K562 (cell line): ENCODE measurements around the gene ISYNA1. TPM values are rescaled to one million over a fixed set of nuclear protein-coding genes. Genes with fewer than 3 reads are reported as not detected.

Source experiments
- BCL6 ChIP-seq: fragments of 250-450 bp; sonication (Bioruptor Pico); IDR thresholded peaks from 2 replicates; pipeline ENCODE4 v1.4.0; 2020
- CHD2 ChIP-seq: IDR thresholded peaks from 2 replicates; pipeline ENCODE4 v1.6.1; 2011; ENCODE audit warnings: low read depth, low read length
- E2F3 ChIP-seq: fragments of 250-450 bp; sonication (Bioruptor Pico); IDR thresholded peaks from 2 replicates; pipeline ENCODE4 v1.4.0; 2020; ENCODE audit warnings: mild to moderate bottlenecking
- HINFP ChIP-seq: fragments of 450-650 bp; conservative IDR thresholded peaks from 2 replicates; pipeline ENCODE4 v1.6.1; 2016; ENCODE audit warnings: missing genetic modification characterization, low read depth, mild to moderate bottlenecking, control low read depth, missing compliant biosample characterization
- HMG20A ChIP-seq: fragments of 450-650 bp; formaldehyde crosslinking; conservative IDR thresholded peaks from 2 replicates; pipeline ENCODE4 v1.4.0; 2020; ENCODE audit warnings: mild to moderate bottlenecking, mixed read lengths
- MEF2D ChIP-seq: conservative IDR thresholded peaks from 2 replicates; pipeline ENCODE4 v1.6.1; 2016; ENCODE audit warnings: low read depth, missing genetic modification characterization, missing compliant biosample characterization
- MTF1 ChIP-seq: fragments of 250-450 bp; sonication (Bioruptor Pico); IDR thresholded peaks from 2 replicates; pipeline ENCODE4 v1.9.0; 2021; ENCODE audit warnings: moderate library complexity, mild to moderate bottlenecking, inconsistent platforms, borderline replicate concordance
- PKNOX1 ChIP-seq: fragments of 450-650 bp; IDR thresholded peaks from 2 replicates; pipeline ENCODE4 v1.6.1; 2016
- RBM39 ChIP-seq: fragments of 200-400 bp; formaldehyde crosslinking; optimal IDR thresholded peaks from 2 replicates; pipeline ENCODE3; 2018; ENCODE audit warnings: low read depth, low read length
- SMARCE1 ChIP-seq: fragments of 450-650 bp; IDR thresholded peaks from 2 replicates; pipeline ENCODE4 v1.7.1; 2016; ENCODE audit warnings: mild to moderate bottlenecking
- SMC3 ChIP-seq: conservative IDR thresholded peaks from 2 replicates; pipeline ENCODE4 v1.6.1; 2011; ENCODE audit warnings: low read depth, low read length, improper control_type of control experiment; ENCODE audit not compliant: insufficient read depth
- SP1 ChIP-seq: sonication (generic); formaldehyde crosslinking; IDR thresholded peaks from 2 replicates; pipeline ENCODE4 v1.8.1; 2022; ENCODE audit warnings: mild to moderate bottlenecking, missing genetic modification reagents
- TFAP4 ChIP-seq: sonication (generic); formaldehyde crosslinking; IDR thresholded peaks from 2 replicates; pipeline ENCODE4 v1.8.0; 2022; ENCODE audit warnings: missing genetic modification reagents, mild to moderate bottlenecking, moderate library complexity, borderline replicate concordance
- ZFP1 ChIP-seq: fragments of 450-650 bp; formaldehyde crosslinking; IDR thresholded peaks from 2 replicates; pipeline ENCODE4 v1.4.0; 2020; ENCODE audit warnings: mild to moderate bottlenecking, mixed read lengths
- ZNF444 ChIP-seq: fragments of 250-450 bp; sonication (Bioruptor Pico); IDR thresholded peaks from 2 replicates; pipeline ENCODE4 v1.4.0; 2020; ENCODE audit warnings: mild to moderate bottlenecking, moderate library complexity
- ZNF589 ChIP-seq: fragments of 200-800 bp; sonication (Bioruptor generic); IDR thresholded peaks from 2 replicates; pipeline ENCODE4 v1.6.1; 2016; ENCODE audit warnings: low read depth, missing genetic modification characterization, missing compliant biosample characterization
- polyA plus RNA-seq, 8 experiments: library from polyadenylated mRNA; depleted of rRNA in 4 of 8; stranded (reverse) in 5 of 8; unstranded in 3 of 8; fragments of >200 nt; fragmentation: Nextera tagmentation in 2 of 8; fragmentation: Illumina TruSeq in 1 of 8; extraction: Ambion mirVana in 2 of 8; extraction: Trizol in 1 of 8; gene quantifications; 2 replicates each; pipeline versions ENCODE4 v1.2.1 to v1.2.3, GENCODE V29; 2011 to 2014; ENCODE audit warnings: inconsistent platforms in 1 of 8, missing spikeins in 1 of 8
- total RNA-seq, 7 experiments: library from RNA; depleted of rRNA in 6 of 7; stranded (reverse); fragments of >200 nt in 6 of 7; fragmentation: Illumina TruSeq in 2 of 7; extraction: Trizol in 2 of 7; gene quantifications; 2 replicates each; pipeline versions ENCODE4 v1.2.1 to v1.2.3, GENCODE V29; 2011 to 2021; ENCODE audit warnings: low replicate concordance in 1 of 7

Gene ISYNA1
- total and polyA plus RNA-seq, 9 of the 15 experiments (the other 6 are each of a cell fraction or from before 2014, with no cell fraction given), result 21.8 to 460 (median 93.2) TPM

- peak; percentile 41; the same call in 1 of the 2 replicates for TF ChIP-seq SP1
- peak; percentile 91 for TF ChIP-seq SMC3
- TF ChIP-seq SMARCE1, result no peak
- peak; percentile 33; the same call in 1 of the 2 replicates for TF ChIP-seq PKNOX1
- TF ChIP-seq HMG20A, result no peak
- no peak for TF ChIP-seq RBM39
- no peak for TF ChIP-seq ZFP1 (CRISPR knock-in tag)
- TF ChIP-seq ZNF444 (CRISPR knock-in tag), result no peak
- TF ChIP-seq MTF1, result no peak
- no peak for TF ChIP-seq MEF2D (tag)
- no peak for TF ChIP-seq CHD2
- TF ChIP-seq HINFP, result no peak
- TF ChIP-seq TFAP4 (CRISPR knock-in tag), result peak; percentile 96
- no peak for TF ChIP-seq E2F3 (CRISPR knock-in tag)
- no peak for TF ChIP-seq BCL6 (CRISPR knock-in tag)
- TF ChIP-seq ZNF589, result no peak
Measured at GRCh38 chr19:18450931-18451836, 13.3 kb upstream of the ISYNA1 start (continued).
